ENCODE data around the gene FAM171A1.

- TF ChIP-seq CTCF (IDR thresholded peaks at IDR 0.05) (no peak), EZH2 (IDR thresholded peaks at IDR 0.05; ENCODE audit: borderline replicate concordance, insufficient read depth, low read depth, low read length, poor library complexity, severe bottlenecking) (no peak)
These were observed 142.7 kb downstream of the FAM171A1 start for GRCh38 chr10:15228426-15228825.
